Measurements from ENCODE around the gene ART4. TPM values are rescaled to one million over a fixed set of nuclear protein-coding genes. Genes with fewer than 3 reads are reported as not detected.

ART4 gene
- total RNA-seq, 4 donors from 2014 or later = 0.16 to 0.68 TPM; not detected in 2

DNA sequence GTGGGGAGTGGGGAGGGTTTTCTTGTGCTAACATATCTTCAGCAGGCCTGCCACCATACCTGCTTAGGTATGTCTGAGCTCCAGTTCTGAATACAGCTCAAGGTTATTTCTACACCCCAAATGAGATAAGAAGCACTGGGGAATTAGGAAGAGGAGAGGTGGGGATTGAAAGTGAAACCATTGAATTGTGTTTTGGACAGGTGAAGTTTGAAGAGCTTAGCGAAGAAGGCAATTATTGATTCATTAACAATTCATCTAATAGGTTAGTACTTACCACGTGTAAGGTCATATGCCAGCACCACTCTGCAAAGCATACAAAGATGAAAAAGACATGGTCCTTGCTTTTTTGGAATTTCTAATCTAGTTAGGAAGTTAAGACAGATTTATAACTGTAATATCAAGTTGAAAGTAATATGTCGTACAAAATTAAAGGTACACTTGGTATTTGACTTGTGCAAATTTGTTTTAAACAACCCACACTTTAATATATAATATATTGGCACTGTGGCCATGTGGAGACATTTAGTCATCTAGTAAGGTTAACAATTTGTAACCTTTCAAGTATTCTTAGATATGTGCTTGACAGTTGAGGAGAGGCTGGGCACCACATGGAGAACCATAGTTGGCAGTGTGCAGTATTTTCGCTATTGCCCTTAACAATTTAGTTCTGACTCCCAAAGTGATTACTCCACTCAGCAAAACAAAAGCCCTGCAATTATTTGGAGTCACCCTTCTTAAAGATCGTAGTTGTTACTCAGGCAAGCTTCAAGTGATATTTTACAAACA lies 33.0 kb downstream of the ART4 start:
- TF ChIP-seq POLR2AphosphoS5 (IDR thresholded peaks at IDR 0.05) (no peak), POLR2A (IDR thresholded peaks at IDR 0.05) (no peak), EP300 (IDR thresholded peaks at IDR 0.05; ENCODE audit: low read depth) (no peak)
- TF ChIP-seq, protein P1, sequence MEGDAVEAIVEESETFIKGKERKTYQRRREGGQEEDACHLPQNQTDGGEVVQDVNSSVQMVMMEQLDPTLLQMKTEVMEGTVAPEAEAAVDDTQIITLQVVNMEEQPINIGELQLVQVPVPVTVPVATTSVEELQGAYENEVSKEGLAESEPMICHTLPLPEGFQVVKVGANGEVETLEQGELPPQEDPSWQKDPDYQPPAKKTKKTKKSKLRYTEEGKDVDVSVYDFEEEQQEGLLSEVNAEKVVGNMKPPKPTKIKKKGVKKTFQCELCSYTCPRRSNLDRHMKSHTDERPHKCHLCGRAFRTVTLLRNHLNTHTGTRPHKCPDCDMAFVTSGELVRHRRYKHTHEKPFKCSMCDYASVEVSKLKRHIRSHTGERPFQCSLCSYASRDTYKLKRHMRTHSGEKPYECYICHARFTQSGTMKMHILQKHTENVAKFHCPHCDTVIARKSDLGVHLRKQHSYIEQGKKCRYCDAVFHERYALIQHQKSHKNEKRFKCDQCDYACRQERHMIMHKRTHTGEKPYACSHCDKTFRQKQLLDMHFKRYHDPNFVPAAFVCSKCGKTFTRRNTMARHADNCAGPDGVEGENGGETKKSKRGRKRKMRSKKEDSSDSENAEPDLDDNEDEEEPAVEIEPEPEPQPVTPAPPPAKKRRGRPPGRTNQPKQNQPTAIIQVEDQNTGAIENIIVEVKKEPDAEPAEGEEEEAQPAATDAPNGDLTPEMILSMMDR (IDR thresholded peaks at IDR 0.05) = no peak
- Histone ChIP-seq H3K27ac (no peak overlapping the region), H3K27me3 (no peaks in the 10 kb centered on the region), H3K4me3 (no peak overlapping the region), H3K36me3 (no peaks in the 10 kb centered on the region), H3K9me3 (no peaks in the 10 kb centered on the region), H3K4me1 (no peaks in the 10 kb centered on the region)
- DNase-seq = no peak
- 82 to 89% methylated on average over 5 of the region's 5 CpGs for WGBS, 2 donors (ENCODE audit: low coverage in 1 of 2)
- intact Hi-C loops (cut with DNase I; ENCODE audit: low total_unique reads) (no loop called here), in situ Hi-C loops (cut with MboI; ENCODE audit: low pct_ligation_motif_present in 1 of 4, low pct_unique_long_range_greater_than_20kb in 1 of 4, low sequenced_read_pairs in 3 of 4) (no loop called here)

- Histone ChIP-seq H3K4me1 (peaks cover 11 to 30% (median 18%) of the 10 kb centered on the region in 4 donors), H3K36me3 (peaks cover 0 to 8% (median 2%) of the 10 kb centered on the region in 4 donors), H3K27me3 (no peaks in the 10 kb centered on the region), H3K27ac (peak overlapping the region; percentile 91 to 97 (median 92)), H3K9me3 (no peaks in the 10 kb centered on the region), H3K4me3 (peak overlapping the region; percentile 52 to 99 (median 88))
- TF ChIP-seq, protein P1 (IDR thresholded peaks at IDR 0.05) = no peak
- TF ChIP-seq EP300 (IDR thresholded peaks at IDR 0.05; ENCODE audit: low read depth) (no peak), POLR2AphosphoS5 (IDR thresholded peaks at IDR 0.05) (no peak), POLR2A (IDR thresholded peaks at IDR 0.05) (no peak)
- no peak for DNase-seq
- 0 to 1% methylated on average over 12 of the region's 12 CpGs for WGBS, 2 donors (ENCODE audit: low coverage in 1 of 2)
- intact Hi-C loops (cut with DNase I; ENCODE audit: low total_unique reads) = no loop called here
- in situ Hi-C loops (cut with MboI; ENCODE audit: low pct_ligation_motif_present in 1 of 4, low pct_unique_long_range_greater_than_20kb in 1 of 4, low sequenced_read_pairs in 3 of 4) = no loop called here
Measured at GRCh38 chr12:14803830-14804160, 39.5 kb downstream of the ART4 start.

DNA sequence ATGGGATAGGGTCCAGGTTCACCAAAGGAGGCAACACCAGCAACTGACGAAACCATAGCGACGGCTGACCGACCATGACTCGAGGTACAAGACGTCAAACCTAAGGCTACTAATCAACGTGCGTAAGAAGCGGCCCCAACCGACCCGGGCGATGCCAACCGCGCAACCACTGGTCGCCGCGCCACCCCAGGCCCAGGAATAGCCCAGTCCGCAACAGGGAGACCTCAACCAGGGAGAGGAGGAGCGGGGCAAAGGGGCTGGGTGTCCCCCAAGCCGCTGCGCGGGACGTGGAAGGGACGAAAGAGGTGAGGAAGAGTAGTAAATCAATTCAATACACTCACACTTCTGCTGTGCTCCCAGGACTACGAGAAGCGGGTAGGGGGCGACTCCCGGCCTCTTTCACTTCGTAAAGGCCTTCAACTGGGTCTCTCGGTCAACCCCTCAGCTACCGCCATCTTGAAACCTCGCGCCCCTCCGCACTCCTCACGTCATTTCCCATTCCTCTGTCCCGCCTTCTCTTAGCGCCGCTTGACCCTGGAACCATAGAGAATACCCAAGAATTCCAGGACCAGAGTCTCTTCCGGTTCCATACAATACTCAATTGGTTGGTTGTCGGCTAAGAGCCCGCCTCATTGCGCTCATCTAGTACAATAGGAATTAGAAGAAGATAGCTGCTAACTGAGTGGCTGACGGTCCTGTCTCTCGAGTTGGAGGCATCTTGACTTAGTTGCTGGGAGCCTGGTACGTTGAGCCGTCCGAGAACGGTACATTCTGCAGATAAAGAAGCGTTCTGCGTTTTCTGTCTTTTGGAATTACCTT lies 40.1 kb downstream of the ART4 start, which contains the start of the genes C12orf60 and WBP11:
Gene C12orf60, plus strand, starts transcription at position 660 of the 819 bp plus-strand sequence. CDS start 19,266 bp downstream, outside the sequence.
Gene WBP11, minus strand, starts transcription at position 468 of the 819 bp plus-strand sequence. CDS start 2,095 bp downstream, outside the sequence.
- peaks cover 11 to 30% (median 18%) of the 10 kb centered on the region in 4 donors for H3K4me1 ChIP-seq
- peak within 1 kb of the TSS; percentile 60 to 99 (median 88) for H3K4me3 ChIP-seq
- TF ChIP-seq EP300 (IDR thresholded peaks at IDR 0.05; ENCODE audit: low read depth) = no peak
- TF ChIP-seq, protein P1 (IDR thresholded peaks at IDR 0.05) = no peak
- TF ChIP-seq POLR2AphosphoS5 (IDR thresholded peaks at IDR 0.05) = peak; percentile 78 to 87 (median 86)
- TF ChIP-seq POLR2A (IDR thresholded peaks at IDR 0.05) = peak; percentile 70
- 0 to 1% methylated on average over 22 to 50 of the region's 50 CpGs for WGBS, 2 donors (ENCODE audit: low coverage in 1 of 2)
- intact Hi-C loops (cut with DNase I; ENCODE audit: low total_unique reads) (no loop called here), in situ Hi-C loops (cut with MboI; ENCODE audit: low pct_ligation_motif_present in 1 of 4, low pct_unique_long_range_greater_than_20kb in 1 of 4, low sequenced_read_pairs in 3 of 4) (no loop called here)
- peaks cover 0 to 12% (median 5%) of the 10 kb centered on the region in 4 donors for H3K36me3 ChIP-seq
- H3K9me3 ChIP-seq = no peaks in the 10 kb centered on the region
- peak; percentile 95 for DNase-seq
- H3K27ac ChIP-seq = peak within 1 kb of the TSS; percentile 91 to 97 (median 92)
- no peaks in the 10 kb centered on the region for H3K27me3 ChIP-seq

- Histone ChIP-seq H3K27me3 (no peaks in the 10 kb centered on the region), H3K4me3 (peak overlapping the region; percentile 60 to 99 (median 88)), H3K36me3 (peaks cover 0 to 18% (median 7%) of the 10 kb centered on the region in 4 donors), H3K27ac (peak overlapping the region; percentile 87 to 97 (median 92)), H3K4me1 (peaks cover 11 to 30% (median 18%) of the 10 kb centered on the region in 4 donors), H3K9me3 (no peaks in the 10 kb centered on the region)
- TF ChIP-seq POLR2A (IDR thresholded peaks at IDR 0.05) = no peak
- WGBS, 2 donors (ENCODE audit: low coverage in 1 of 2) = 0% methylated on average over 6 to 7 of the region's 7 CpGs
- no peak for DNase-seq
- intact Hi-C loops (cut with DNase I; ENCODE audit: low total_unique reads) = no loop called here
- in situ Hi-C loops (cut with MboI; ENCODE audit: low pct_ligation_motif_present in 1 of 4, low pct_unique_long_range_greater_than_20kb in 1 of 4, low sequenced_read_pairs in 3 of 4) = no loop called here
Measured at GRCh38 chr12:14802721-14803010, 40.7 kb downstream of the ART4 start.
